GM18867 (cell line): ENCODE data around the gene ITPR3.

ENCODE experiments used
- ATAC-seq: cut with Tn5 transposase; IDR thresholded peaks from one replicate; pipeline ENCODE4 v1.9.1; 2021; ENCODE audit warnings: mild to moderate bottlenecking, moderate library complexity; ENCODE audit not compliant: unreplicated experiment

The ITPR3 gene

GRCh38 chr6:33664506-33665057 lies 43.5 kb downstream of the ITPR3 start:
- no peak for ATAC-seq

- no peak for ATAC-seq
Measured at GRCh38 chr6:33665957-33666356, 44.8 kb downstream of the ITPR3 start.

GRCh38 chr6:33667072-33667471 lies 46.0 kb downstream of the ITPR3 start:
- ATAC-seq = no peak

DNA sequence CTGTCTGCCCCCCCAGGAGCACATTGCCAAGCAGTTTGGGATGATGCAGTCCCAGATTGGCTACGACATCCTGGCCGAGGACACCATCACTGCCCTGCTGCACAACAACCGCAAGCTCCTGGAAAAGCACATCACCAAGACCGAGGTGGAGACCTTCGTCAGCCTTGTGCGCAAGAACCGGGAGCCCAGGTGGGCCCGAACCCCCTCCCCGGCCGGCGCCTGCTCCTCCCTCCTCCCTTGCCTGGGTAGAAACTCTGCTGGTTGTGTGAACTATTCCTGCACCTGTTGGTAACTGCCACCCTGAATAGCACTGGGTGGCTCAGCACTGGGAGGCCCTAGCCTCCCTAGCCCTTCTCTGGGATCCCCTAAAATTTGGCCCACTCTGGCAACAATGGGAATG lies 46.7 kb downstream of the ITPR3 start:
- no peak for ATAC-seq

GRCh38 chr6:33668328-33668727 lies 47.2 kb downstream of the ITPR3 start:
- ATAC-seq = no peak

DNA sequence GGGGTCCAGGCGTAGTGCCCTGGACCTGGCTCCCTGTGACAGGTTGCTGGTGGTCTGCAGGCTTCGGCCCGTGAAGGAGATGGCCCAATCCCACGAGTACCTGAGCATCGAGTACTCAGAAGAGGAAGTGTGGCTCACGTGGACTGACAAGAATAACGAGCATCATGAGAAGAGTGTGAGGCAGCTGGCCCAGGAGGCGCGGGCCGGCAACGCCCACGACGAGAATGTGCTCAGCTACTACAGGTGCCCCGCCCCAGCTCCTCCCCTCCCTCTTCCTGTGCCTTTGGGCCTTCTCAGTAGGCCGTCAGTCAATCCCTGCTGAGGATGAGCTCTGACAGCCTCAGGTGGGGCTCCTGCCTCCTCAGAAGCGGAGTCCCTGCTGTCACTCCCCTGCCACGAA lies 47.8 kb downstream of the ITPR3 start:
- no peak for ATAC-seq

- no peak for ATAC-seq
Measured at GRCh38 chr6:33670086-33670660, 49.1 kb downstream of the ITPR3 start.

DNA sequence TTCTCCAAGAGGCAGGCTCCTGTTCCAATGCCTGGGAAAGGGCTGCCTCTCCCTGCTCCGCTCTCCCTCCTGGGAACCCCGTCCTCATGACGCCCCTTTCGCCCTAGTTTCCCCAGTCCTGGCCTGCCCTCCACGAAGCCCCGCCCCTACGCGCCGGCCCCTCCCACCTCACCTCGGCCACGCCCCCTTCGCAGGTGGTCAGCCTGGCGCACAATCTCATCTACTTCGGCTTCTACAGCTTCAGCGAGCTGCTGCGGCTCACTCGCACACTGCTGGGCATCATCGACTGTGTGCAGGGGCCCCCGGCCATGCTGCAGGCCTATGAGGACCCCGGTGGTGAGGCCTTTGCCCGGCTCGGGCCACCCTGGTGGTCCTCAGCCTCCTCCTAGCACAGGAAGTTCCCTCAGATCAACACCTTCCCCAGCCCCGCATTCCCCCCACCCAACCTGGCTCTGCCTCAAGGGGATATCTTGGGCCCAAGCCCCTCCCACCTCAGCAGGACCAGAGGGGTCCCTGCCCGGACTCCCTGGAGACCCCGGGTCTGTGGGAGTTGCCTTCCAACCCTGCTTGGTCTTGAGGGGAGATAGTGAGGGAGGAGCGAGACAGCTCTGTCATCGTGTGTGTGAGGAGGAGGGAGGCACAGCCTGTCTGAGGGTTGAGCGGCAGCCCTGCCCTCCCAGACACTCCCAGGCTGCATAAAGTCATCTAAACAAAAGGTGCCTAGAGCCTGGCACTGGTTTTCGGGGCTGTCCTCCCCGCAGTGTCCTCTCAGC lies 50.0 kb downstream of the ITPR3 start:
- no peak for ATAC-seq

DNA sequence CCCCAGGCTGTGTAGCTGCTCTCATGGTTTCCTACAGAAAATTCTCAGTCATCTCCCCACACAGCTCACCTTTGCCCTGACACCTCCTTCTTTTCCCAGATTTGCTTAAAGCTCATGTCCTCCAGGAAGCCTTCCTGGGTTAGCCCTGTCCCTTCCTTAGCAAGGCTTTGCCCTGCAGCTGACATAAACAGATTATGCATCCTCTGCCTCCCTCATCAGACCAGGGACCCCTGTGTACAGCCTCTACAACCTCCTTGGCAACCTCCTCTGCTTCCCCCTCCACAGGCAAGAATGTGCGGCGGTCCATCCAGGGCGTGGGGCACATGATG lies 50.6 kb downstream of the ITPR3 start:
- ATAC-seq = no peak

- ATAC-seq = no peak
Measured at GRCh38 chr6:33672808-33673207, 51.7 kb downstream of the ITPR3 start.

GRCh38 chr6:33673851-33674250 lies 52.7 kb downstream of the ITPR3 start:
- no peak for ATAC-seq

DNA sequence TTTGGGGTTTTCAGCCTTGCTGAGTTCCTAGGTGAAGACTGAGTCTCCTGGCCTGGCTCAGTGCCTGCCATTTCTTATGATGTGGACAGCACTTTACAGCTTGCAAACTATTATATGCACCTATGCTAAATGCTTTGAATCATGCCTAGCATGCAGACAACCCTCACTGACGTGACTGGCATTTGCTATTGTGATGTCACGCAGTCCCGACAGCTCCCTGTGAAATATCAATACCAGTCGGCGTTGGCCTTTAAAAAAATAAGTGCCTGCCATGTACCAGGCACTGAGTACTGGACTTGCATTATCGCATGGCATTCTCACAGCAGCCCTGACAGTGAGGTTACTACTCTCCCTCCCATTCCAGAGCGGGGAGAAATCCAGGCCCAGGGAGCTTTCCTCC lies 54.8 kb downstream of the ITPR3 start:
- ATAC-seq = no peak

DNA sequence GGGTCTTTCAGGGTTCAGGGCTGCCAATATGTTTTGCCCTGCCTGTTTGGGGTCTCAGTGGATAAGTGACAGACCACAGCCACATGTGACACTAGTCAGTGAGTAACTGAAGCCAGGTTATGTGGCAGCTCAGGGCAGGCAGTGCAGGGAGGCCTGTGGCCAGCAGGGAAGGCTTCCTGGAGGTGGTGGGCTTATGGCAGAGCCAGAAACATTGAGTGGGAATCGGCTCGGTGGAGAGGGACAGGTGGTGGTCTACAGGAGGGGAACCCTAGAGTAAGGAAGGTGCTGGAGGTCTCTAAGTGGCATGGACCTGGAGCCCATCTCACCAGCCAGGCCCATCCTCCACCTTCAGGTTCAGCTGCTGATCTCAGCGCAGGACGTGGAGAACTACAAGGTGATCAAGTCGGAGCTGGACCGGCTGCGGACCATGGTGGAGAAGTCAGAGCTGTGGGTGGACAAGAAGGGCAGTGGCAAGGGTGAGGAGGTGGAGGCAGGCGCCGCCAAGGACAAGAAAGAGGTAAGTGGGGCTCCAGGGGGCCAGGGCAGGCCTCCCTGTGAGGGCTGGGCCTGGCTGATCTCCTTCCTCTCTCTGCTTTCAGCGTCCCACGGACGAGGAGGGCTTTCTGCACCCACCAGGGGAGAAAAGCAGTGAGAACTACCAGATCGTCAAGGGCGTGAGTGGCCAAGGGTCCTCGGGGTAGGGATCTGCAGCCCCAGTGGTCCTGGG lies 55.5 kb downstream of the ITPR3 start:
- no peak for ATAC-seq

DNA sequence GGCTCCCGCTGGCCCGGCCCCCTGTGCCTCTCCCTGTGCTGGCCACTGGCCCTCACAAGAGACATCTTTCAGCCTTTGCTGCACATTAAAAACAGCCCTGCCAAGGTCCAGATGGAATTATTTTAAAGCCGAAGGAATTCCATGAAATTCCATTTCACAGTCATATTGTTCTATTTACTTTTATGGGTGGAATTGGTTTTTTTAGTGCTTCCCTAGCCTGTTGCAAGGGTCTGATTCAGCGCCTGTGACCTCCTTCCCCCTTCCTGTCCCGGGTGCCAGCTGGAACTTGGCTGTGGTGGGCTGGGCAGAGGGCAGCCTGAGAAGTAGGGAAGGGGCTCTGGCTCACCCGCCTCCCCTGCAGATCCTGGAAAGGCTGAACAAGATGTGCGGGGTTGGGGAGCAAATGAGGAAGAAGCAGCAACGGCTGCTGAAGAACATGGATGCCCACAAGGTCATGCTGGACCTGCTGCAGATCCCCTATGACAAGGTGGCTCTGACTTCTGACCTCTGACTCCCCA lies 56.1 kb downstream of the ITPR3 start:
- no peak for ATAC-seq

DNA sequence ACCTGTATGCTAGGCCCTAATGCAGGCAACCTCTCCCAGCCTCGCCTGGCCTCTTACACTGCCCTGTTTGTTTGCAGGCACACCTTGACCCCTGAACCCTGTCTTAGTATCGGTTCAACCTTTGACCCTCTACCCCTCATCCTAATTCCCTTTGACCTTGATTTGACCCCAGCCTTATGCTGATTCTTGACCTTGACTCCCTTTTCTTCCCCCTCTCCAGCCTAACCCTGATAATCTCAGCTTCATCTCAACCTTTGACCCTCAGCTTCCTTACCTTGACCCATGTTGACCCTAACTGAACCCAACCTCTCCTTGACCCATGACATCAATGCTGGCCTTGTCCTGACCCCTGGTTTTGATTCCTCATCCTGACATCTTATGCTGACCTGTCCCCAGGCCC lies 56.6 kb downstream of the ITPR3 start:
- no peak for ATAC-seq

GRCh38 chr6:33678233-33678931 lies 57.3 kb downstream of the ITPR3 start:
- no peak for ATAC-seq

- ATAC-seq = no peak
Measured at GRCh38 chr6:33678932-33679490, 57.9 kb downstream of the ITPR3 start.

- no peak for ATAC-seq
Measured at GRCh38 chr6:33679761-33680160, 58.6 kb downstream of the ITPR3 start.

- ATAC-seq = no peak
Measured at GRCh38 chr6:33682341-33682740, 61.2 kb downstream of the ITPR3 start.

DNA sequence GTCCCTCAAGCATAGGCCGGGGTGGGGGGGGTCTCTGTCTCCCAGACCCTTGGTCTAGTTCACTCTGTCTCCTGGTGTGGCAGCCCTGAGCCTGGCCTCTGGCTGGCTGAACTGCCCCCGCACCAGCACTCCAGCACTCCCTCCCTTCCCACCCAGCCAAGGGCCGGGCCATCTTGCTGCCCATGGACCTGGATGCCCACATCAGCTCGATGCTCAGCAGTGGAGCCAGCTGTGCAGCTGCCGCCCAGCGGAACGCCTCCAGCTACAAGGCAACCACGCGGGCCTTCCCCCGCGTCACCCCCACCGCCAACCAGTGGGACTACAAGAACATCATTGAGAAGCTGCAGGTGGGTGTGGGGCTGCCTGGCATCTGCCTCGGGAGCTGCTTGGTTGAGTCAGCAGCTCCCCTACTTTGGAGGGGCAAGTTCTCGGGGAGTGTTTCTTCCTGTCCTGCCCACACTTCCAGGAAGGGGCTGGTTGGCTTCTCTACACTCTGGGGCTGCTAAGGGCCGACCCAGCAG lies 62.0 kb downstream of the ITPR3 start:
- ATAC-seq = no peak
